OCI-LY7 (cell line): ENCODE measurements around the gene DUSP28.

Experiments
- CTCF ChIP-seq: fragments of 200-600 bp; sonication (generic); conservative IDR thresholded peaks from 2 replicates; pipeline ENCODE4 v1.5.1; 2014; ENCODE audit warnings: mild to moderate bottlenecking, antibody characterized with exemption, low read length, moderate library complexity, mixed read lengths
- EZH2phosphoT487 ChIP-seq: fragments of 200-600 bp; sonication (generic); IDR thresholded peaks from 2 replicates; pipeline ENCODE4 v1.6.1; 2018; ENCODE audit warnings: low read depth, borderline replicate concordance, mild to moderate bottlenecking, mixed run types, antibody characterized with exemption, low read length, moderate library complexity, mixed read lengths

GRCh38 chr2:240583774-240584173, 23.6 kb downstream of the DUSP28 start:
- TF ChIP-seq CTCF (no peak), EZH2phosphoT487 (no peak)
